ENCODE results near the gene GPR176. TPM values are rescaled to one million over a fixed set of nuclear protein-coding genes. Genes with fewer than 3 reads are reported as not detected.
A peak's percentile ranks its signal among the peaks of the same experiment; 100 is the strongest.

The GPR176 gene
- polyA plus RNA-seq, 1 donor from 2014 or later, result 8.3 TPM

- Histone ChIP-seq H3K4me2 (ENCODE audit: low read length) (no peak overlapping the region), H3K27me3 (ENCODE audit: insufficient read depth, low read depth, low read length) (no peaks in the 10 kb centered on the region), H3K9me3 (ENCODE audit: low read length) (no peaks in the 10 kb centered on the region), H3K9me2 (ENCODE audit: insufficient read depth, low read length) (no peaks in the 10 kb centered on the region), H4K20me1 (ENCODE audit: insufficient read depth) (no peaks in the 10 kb centered on the region), H3K36me3 (ENCODE audit: insufficient read depth, low read length) (no peaks in the 10 kb centered on the region), H3F3A (ENCODE audit: insufficient read depth, low read length, poor library complexity, severe bottlenecking) (no peaks in the 10 kb centered on the region), H2AFZ (ENCODE audit: low read depth, low read length) (no peak overlapping the region), H3K9ac (ENCODE audit: low read length) (no peak overlapping the region), H3K79me2 (replicated peaks; ENCODE audit: insufficient read depth, low read length) (no peaks in the 10 kb centered on the region), H3K4me3 (ENCODE audit: low read length) (no peak overlapping the region), H3K27ac (ENCODE audit: low read length) (peak overlapping the region; percentile 28)
- TF ChIP-seq CTCF (IDR thresholded peaks at IDR 0.05; ENCODE audit: poor library complexity, severe bottlenecking) (no peak), EP300 (conservative IDR thresholded peaks at IDR 0.05; ENCODE audit: poor library complexity, severe bottlenecking) (peak; percentile 36), POLR2AphosphoS5 (IDR thresholded peaks at IDR 0.05) (no peak), EZH2 (IDR thresholded peaks at IDR 0.05; ENCODE audit: borderline replicate concordance, insufficient read depth, low read length, poor library complexity, severe bottlenecking) (no peak)
Observed at GRCh38 chr15:39835550-39835949, 84.5 kb downstream of the GPR176 start.

DNA sequence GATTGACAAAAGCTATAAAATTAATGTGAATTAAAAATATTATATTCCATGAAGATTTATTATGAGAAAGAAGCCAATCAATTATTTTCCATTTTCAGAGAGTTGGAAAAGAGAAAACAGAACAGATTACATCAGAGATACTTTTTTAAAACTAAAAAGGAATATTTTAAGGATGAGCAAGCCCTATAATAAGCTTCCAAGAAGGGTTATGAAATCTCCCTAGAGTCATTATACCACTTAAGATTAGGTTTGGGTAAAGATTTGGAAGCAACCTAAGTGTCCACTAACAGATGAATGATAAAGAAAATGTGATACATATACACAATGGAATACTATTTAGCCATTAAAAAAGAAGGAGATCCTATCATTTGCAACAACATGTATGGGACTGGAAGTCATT lies 85.8 kb downstream of the GPR176 start:
- Histone ChIP-seq H3K4me2 (ENCODE audit: low read length) (no peak overlapping the region), H3K9me3 (ENCODE audit: low read length) (no peaks in the 10 kb centered on the region), H3K4me3 (ENCODE audit: low read length) (no peak overlapping the region), H4K20me1 (ENCODE audit: insufficient read depth) (no peaks in the 10 kb centered on the region), H2AFZ (ENCODE audit: low read depth, low read length) (no peak overlapping the region), H3K9ac (ENCODE audit: low read length) (no peak overlapping the region), H3F3A (ENCODE audit: insufficient read depth, low read length, poor library complexity, severe bottlenecking) (no peaks in the 10 kb centered on the region), H3K36me3 (ENCODE audit: insufficient read depth, low read length) (no peaks in the 10 kb centered on the region), H3K9me2 (ENCODE audit: insufficient read depth, low read length) (no peaks in the 10 kb centered on the region), H3K27me3 (ENCODE audit: insufficient read depth, low read depth, low read length) (no peaks in the 10 kb centered on the region), H3K79me2 (replicated peaks; ENCODE audit: insufficient read depth, low read length) (no peaks in the 10 kb centered on the region), H3K27ac (ENCODE audit: low read length) (no peak overlapping the region)
- no peak for TF ChIP-seq RAD21 (conservative IDR thresholded peaks at IDR 0.05)
- no peak for TF ChIP-seq TAF1 (IDR thresholded peaks at IDR 0.05; ENCODE audit: low read depth)
- TF ChIP-seq MXI1 (conservative IDR thresholded peaks at IDR 0.05; ENCODE audit: poor library complexity, severe bottlenecking), result no peak
- no peak for TF ChIP-seq EZH2 (IDR thresholded peaks at IDR 0.05; ENCODE audit: borderline replicate concordance, insufficient read depth, low read length, poor library complexity, severe bottlenecking)
- no peak for TF ChIP-seq POLR2AphosphoS5 (IDR thresholded peaks at IDR 0.05)
- TF ChIP-seq CTCF (IDR thresholded peaks at IDR 0.05; ENCODE audit: poor library complexity, severe bottlenecking), result no peak
- no peak for TF ChIP-seq SMC3 (conservative IDR thresholded peaks at IDR 0.05; ENCODE audit: poor library complexity)
- no peak for TF ChIP-seq EP300 (conservative IDR thresholded peaks at IDR 0.05; ENCODE audit: poor library complexity, severe bottlenecking)
- TF ChIP-seq, protein P1, sequence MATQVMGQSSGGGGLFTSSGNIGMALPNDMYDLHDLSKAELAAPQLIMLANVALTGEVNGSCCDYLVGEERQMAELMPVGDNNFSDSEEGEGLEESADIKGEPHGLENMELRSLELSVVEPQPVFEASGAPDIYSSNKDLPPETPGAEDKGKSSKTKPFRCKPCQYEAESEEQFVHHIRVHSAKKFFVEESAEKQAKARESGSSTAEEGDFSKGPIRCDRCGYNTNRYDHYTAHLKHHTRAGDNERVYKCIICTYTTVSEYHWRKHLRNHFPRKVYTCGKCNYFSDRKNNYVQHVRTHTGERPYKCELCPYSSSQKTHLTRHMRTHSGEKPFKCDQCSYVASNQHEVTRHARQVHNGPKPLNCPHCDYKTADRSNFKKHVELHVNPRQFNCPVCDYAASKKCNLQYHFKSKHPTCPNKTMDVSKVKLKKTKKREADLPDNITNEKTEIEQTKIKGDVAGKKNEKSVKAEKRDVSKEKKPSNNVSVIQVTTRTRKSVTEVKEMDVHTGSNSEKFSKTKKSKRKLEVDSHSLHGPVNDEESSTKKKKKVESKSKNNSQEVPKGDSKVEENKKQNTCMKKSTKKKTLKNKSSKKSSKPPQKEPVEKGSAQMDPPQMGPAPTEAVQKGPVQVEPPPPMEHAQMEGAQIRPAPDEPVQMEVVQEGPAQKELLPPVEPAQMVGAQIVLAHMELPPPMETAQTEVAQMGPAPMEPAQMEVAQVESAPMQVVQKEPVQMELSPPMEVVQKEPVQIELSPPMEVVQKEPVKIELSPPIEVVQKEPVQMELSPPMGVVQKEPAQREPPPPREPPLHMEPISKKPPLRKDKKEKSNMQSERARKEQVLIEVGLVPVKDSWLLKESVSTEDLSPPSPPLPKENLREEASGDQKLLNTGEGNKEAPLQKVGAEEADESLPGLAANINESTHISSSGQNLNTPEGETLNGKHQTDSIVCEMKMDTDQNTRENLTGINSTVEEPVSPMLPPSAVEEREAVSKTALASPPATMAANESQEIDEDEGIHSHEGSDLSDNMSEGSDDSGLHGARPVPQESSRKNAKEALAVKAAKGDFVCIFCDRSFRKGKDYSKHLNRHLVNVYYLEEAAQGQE (IDR thresholded peaks at IDR 0.05; ENCODE audit: borderline replicate concordance), result no peak
